Neural cell (in vitro differentiated cells): ENCODE results near the gene ITPA.

Experiments
- MXI1 ChIP-seq: fragments of 450-650 bp; conservative IDR thresholded peaks from 2 replicates; pipeline ENCODE4 v1.6.1; 2014; ENCODE audit warnings: antibody characterized with exemption, mild to moderate bottlenecking; ENCODE audit not compliant: poor library complexity, severe bottlenecking
- REST ChIP-seq: IDR thresholded peaks from 2 replicates; pipeline ENCODE4 v1.6.1; 2012; ENCODE audit warnings: borderline replicate concordance

- TF ChIP-seq REST (no peak), MXI1 (no peak)
Observed at GRCh38 chr20:3161316-3162079, 47.8 kb upstream of the ITPA start.
